ENCODE measurements around the gene XRCC1.
A peak's percentile ranks its signal among the peaks of the same experiment; 100 is the strongest.

XRCC1 gene

GRCh38 chr19:43618921-43619261, 43.6 kb upstream of the XRCC1 start:
- H3K27ac ChIP-seq (ENCODE audit: low read length): peak overlapping the region; percentile 80
- H2AFZ ChIP-seq (ENCODE audit: low read depth, low read length): peak overlapping the region; percentile 93
- peaks cover 5% of the 10 kb centered on the region for H3K4me1 ChIP-seq (ENCODE audit: low read length)
- peak overlapping the region; percentile 91 for H3K4me2 ChIP-seq (ENCODE audit: low read length)
- no peaks in the 10 kb centered on the region for H3K9me3 ChIP-seq (ENCODE audit: insufficient read depth, low read length)
- H3K9ac ChIP-seq (ENCODE audit: low read length): peak overlapping the region; percentile 93
- peaks cover 2% of the 10 kb centered on the region for H3K36me3 ChIP-seq (replicated peaks; ENCODE audit: low read depth, low read length)
- H3K4me3 ChIP-seq (ENCODE audit: low read length): peak overlapping the region; percentile 90
- peaks cover 24% of the 10 kb centered on the region for H3K79me2 ChIP-seq (ENCODE audit: low read length)
- TF ChIP-seq CTCF (IDR thresholded peaks at IDR 0.05; ENCODE audit: low read depth, low read length) (no peak), EZH2phosphoT487 (IDR thresholded peaks at IDR 0.05; ENCODE audit: low read depth) (no peak)
- H4K20me1 ChIP-seq (ENCODE audit: insufficient read depth, low read length): no peaks in the 10 kb centered on the region
- no peaks in the 10 kb centered on the region for H3K27me3 ChIP-seq (ENCODE audit: low read depth, low read length)

- H3K9ac ChIP-seq (ENCODE audit: low read length): no peak overlapping the region
- no peak overlapping the region for H3K4me2 ChIP-seq (ENCODE audit: low read length)
- peaks cover 12% of the 10 kb centered on the region for H3K36me3 ChIP-seq (replicated peaks; ENCODE audit: low read depth, low read length)
Observed at GRCh38 chr19:43616954-43617353, 41.6 kb upstream of the XRCC1 start.

GRCh38 chr19:43616306-43616705, 41.0 kb upstream of the XRCC1 start:
- Histone ChIP-seq H4K20me1 (ENCODE audit: insufficient read depth, low read length) (no peaks in the 10 kb centered on the region), H3K79me2 (ENCODE audit: low read length) (peaks cover 24% of the 10 kb centered on the region), H3K36me3 (replicated peaks; ENCODE audit: low read depth, low read length) (peaks cover 12% of the 10 kb centered on the region), H3K4me2 (ENCODE audit: low read length) (no peak overlapping the region), H3K27ac (ENCODE audit: low read length) (no peak overlapping the region), H3K9me3 (ENCODE audit: insufficient read depth, low read length) (no peaks in the 10 kb centered on the region), H3K9ac (ENCODE audit: low read length) (no peak overlapping the region), H2AFZ (ENCODE audit: low read depth, low read length) (no peak overlapping the region), H3K4me1 (ENCODE audit: low read length) (peaks cover 5% of the 10 kb centered on the region), H3K4me3 (ENCODE audit: low read length) (no peak overlapping the region), H3K27me3 (ENCODE audit: low read depth, low read length) (no peaks in the 10 kb centered on the region)
- no peak for TF ChIP-seq EZH2phosphoT487 (IDR thresholded peaks at IDR 0.05; ENCODE audit: low read depth)
- no peak for TF ChIP-seq CTCF (IDR thresholded peaks at IDR 0.05; ENCODE audit: low read depth, low read length)

More at GRCh38 chr19:43616954-43617353, 41.6 kb upstream of the XRCC1 start:
- no peaks in the 10 kb centered on the region for H4K20me1 ChIP-seq (ENCODE audit: insufficient read depth, low read length)
- peaks cover 5% of the 10 kb centered on the region for H3K4me1 ChIP-seq (ENCODE audit: low read length)
- no peak overlapping the region for H2AFZ ChIP-seq (ENCODE audit: low read depth, low read length)
- TF ChIP-seq CTCF (IDR thresholded peaks at IDR 0.05; ENCODE audit: low read depth, low read length): no peak
- TF ChIP-seq EZH2phosphoT487 (IDR thresholded peaks at IDR 0.05; ENCODE audit: low read depth): no peak
- no peaks in the 10 kb centered on the region for H3K27me3 ChIP-seq (ENCODE audit: low read depth, low read length)
- H3K79me2 ChIP-seq (ENCODE audit: low read length): peaks cover 24% of the 10 kb centered on the region
- no peak overlapping the region for H3K4me3 ChIP-seq (ENCODE audit: low read length)
- no peaks in the 10 kb centered on the region for H3K9me3 ChIP-seq (ENCODE audit: insufficient read depth, low read length)
- H3K27ac ChIP-seq (ENCODE audit: low read length): no peak overlapping the region

- H3K36me3 ChIP-seq (replicated peaks; ENCODE audit: low read depth, low read length): peaks cover 10% of the 10 kb centered on the region
- H3K27ac ChIP-seq (ENCODE audit: low read length): no peak overlapping the region
- no peaks in the 10 kb centered on the region for H3K27me3 ChIP-seq (ENCODE audit: low read depth, low read length)
- H3K4me3 ChIP-seq (ENCODE audit: low read length): no peak overlapping the region
- no peaks in the 10 kb centered on the region for H3K9me3 ChIP-seq (ENCODE audit: insufficient read depth, low read length)
- H4K20me1 ChIP-seq (ENCODE audit: insufficient read depth, low read length): no peaks in the 10 kb centered on the region
- H2AFZ ChIP-seq (ENCODE audit: low read depth, low read length): no peak overlapping the region
- TF ChIP-seq EZH2phosphoT487 (IDR thresholded peaks at IDR 0.05; ENCODE audit: low read depth) (no peak), CTCF (IDR thresholded peaks at IDR 0.05; ENCODE audit: low read depth, low read length) (no peak)
- no peak overlapping the region for H3K9ac ChIP-seq (ENCODE audit: low read length)
- H3K79me2 ChIP-seq (ENCODE audit: low read length): no peaks in the 10 kb centered on the region; the same call in 1 of the 2 replicates
- no peak overlapping the region for H3K4me2 ChIP-seq (ENCODE audit: low read length)
- no peaks in the 10 kb centered on the region for H3K4me1 ChIP-seq (ENCODE audit: low read length)
Observed at GRCh38 chr19:43612374-43612773, 37.0 kb upstream of the XRCC1 start.
